Neural cell (in vitro differentiated cells): ENCODE data around the gene ROR1.

ENCODE experiments used
- CTCF ChIP-seq: fragments of 450-650 bp; IDR thresholded peaks from 2 replicates; pipeline ENCODE4 v1.5.1; 2014; ENCODE audit warnings: antibody characterized with exemption, mild to moderate bottlenecking, moderate library complexity; ENCODE audit not compliant: poor library complexity, severe bottlenecking
- EZH2 ChIP-seq: fragments of 200-600, 300-800 bp; shearing (Covaris generic), sonication (generic); IDR thresholded peaks from 2 replicates; pipeline ENCODE4 v1.6.1; 2014; ENCODE audit warnings: antibody characterized with exemption, low read length, borderline replicate concordance, mild to moderate bottlenecking; ENCODE audit not compliant: insufficient read depth, poor library complexity, severe bottlenecking

GRCh38 chr1:63752176-63752575 is 21.6 kb upstream of the ROR1 start:
- no peak for TF ChIP-seq EZH2
- no peak for TF ChIP-seq CTCF
